ENCODE results near the gene RRN3. TPM values are rescaled to one million over a fixed set of nuclear protein-coding genes. Genes with fewer than 3 reads are reported as not detected.
"Not testable (repeated sequence)": the region's sequence is repeated elsewhere in the genome, so short reads cannot be mapped to it uniquely, and the experiment has no call there.

Gene RRN3
- total and polyA plus RNA-seq, 9 of the 15 experiments (the other 6 are each of a cell fraction or from before 2014, with no cell fraction given) = 22.2 to 49.5 (median 28.4) TPM

DNA sequence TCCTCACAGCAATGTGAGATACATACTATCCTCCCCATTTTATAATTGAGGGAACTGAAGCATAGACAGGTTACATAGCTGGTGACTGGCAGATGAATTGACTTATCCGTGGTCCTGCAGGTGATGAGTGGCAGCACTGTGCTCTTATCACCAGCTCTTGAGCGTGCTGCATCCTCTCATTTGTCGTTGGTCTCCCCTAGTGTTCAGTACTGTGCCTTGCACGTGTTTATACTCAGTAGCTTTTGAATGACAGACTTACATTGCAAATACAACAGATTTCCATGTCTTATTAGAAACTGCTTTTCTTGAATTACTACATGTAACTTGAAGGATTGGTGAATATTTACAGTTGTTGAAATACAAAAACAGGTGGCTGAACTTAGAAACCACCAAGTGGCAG lies 71.9 kb downstream of the RRN3 start (continued):
- TF ChIP-seq SP2 (IDR thresholded peaks at IDR 0.05; ENCODE audit: extremely low read depth, low read depth, low read length, poor library complexity, severe bottlenecking) = peak; percentile 29
- peak in 1 of 2 experiments; percentile 71; a peak in 2 of 4 replicates for TF ChIP-seq RAD21 (CRISPR knock-in tag; conservative IDR thresholded peaks at IDR 0.05 in 1 of 2, IDR thresholded peaks at IDR 0.05 in 1 of 2)
- TF ChIP-seq CEBPZ (IDR thresholded peaks at IDR 0.05; ENCODE audit: borderline replicate concordance, low read depth, low read length) = peak; percentile 37; the same call in 1 of the 2 replicates
- TF ChIP-seq, protein P1, sequence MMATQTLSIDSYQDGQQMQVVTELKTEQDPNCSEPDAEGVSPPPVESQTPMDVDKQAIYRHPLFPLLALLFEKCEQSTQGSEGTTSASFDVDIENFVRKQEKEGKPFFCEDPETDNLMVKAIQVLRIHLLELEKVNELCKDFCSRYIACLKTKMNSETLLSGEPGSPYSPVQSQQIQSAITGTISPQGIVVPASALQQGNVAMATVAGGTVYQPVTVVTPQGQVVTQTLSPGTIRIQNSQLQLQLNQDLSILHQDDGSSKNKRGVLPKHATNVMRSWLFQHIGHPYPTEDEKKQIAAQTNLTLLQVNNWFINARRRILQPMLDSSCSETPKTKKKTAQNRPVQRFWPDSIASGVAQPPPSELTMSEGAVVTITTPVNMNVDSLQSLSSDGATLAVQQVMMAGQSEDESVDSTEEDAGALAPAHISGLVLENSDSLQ (IDR thresholded peaks at IDR 0.05) = peak; percentile 97
- TF ChIP-seq, protein P2, sequence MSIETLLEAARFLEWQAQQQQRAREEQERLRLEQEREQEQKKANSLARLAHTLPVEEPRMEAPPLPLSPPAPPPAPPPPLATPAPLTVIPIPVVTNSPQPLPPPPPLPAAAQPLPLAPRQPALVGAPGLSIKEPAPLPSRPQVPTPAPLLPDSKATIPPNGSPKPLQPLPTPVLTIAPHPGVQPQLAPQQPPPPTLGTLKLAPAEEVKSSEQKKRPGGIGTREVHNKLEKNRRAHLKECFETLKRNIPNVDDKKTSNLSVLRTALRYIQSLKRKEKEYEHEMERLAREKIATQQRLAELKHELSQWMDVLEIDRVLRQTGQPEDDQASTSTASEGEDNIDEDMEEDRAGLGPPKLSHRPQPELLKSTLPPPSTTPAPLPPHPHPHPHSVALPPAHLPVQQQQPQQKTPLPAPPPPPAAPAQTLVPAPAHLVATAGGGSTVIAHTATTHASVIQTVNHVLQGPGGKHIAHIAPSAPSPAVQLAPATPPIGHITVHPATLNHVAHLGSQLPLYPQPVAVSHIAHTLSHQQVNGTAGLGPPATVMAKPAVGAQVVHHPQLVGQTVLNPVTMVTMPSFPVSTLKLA (conservative IDR thresholded peaks at IDR 0.05) = peak in 1 of 2 experiments; percentile 43; a peak in 2 of 4 replicates
- TF ChIP-seq MAX (CRISPR knock-in tag; IDR thresholded peaks at IDR 0.05) = peak; percentile 29; the same call in 1 of the 2 replicates
- peak; percentile 53 for TF ChIP-seq CREM (IDR thresholded peaks at IDR 0.05; ENCODE audit: low read depth)
- not testable (repeated sequence) for TF ChIP-seq CREB1 (IDR thresholded peaks at IDR 0.05)
- TF ChIP-seq CREB1 (CRISPR knock-in tag; IDR thresholded peaks at IDR 0.05) = 0 out of 2 replicates have a peak, but pooled peaks have one; percentile 24

- intact Hi-C loops (cut with micrococcal nuclease); CTCF ChIA-PET (ENCODE audit: low intra/inter-chr PET ratio); BruUV-seq (replicated peaks): not testable (repeated sequence)
Measured at GRCh38 chr16:15021429-15021828, 72.6 kb downstream of the RRN3 start.

More at GRCh38 chr16:15021429-15021828, 72.6 kb downstream of the RRN3 start:
- ATAC-seq; H3K27ac ChIP-seq (ENCODE audit: extremely low read depth, low read depth, low read length); H3K4me3 ChIP-seq; POLR2A ChIA-PET; DNase-seq (ENCODE audit: extremely low read depth in 1 of 4, low spot score in 3 of 4); H3K27me3 ChIP-seq (ENCODE audit: control insufficient read depth in 2 of 2, insufficient read depth in 2 of 2, low read length in 2 of 2); H3K9me3 ChIP-seq (replicated peaks; ENCODE audit: control insufficient read depth, insufficient read depth, low read depth, low read length); H3K4me2 ChIP-seq (ENCODE audit: insufficient read depth, low read length); H3K9me1 ChIP-seq (ENCODE audit: control insufficient read depth, insufficient read depth, low read length); H3K79me2 ChIP-seq (ENCODE audit: control insufficient read depth, insufficient read depth, low read length); H2AFZ ChIP-seq (ENCODE audit: low read depth, low read length); H3K9ac ChIP-seq (ENCODE audit: insufficient read depth in 1 of 2, low read depth in 2 of 2, low read length in 2 of 2); H3K4me1 ChIP-seq (replicated peaks in 1 of 2; ENCODE audit: control insufficient read depth in 2 of 2, insufficient read depth in 2 of 2, low read length in 2 of 2); in situ Hi-C loops (cut with MboI); H4K20me1 ChIP-seq (replicated peaks; ENCODE audit: control insufficient read depth, insufficient read depth, low read length): not testable (repeated sequence)
- FAIRE-seq = peak; percentile 42
- H3K36me3 ChIP-seq (ENCODE audit: control insufficient read depth, insufficient read depth, low read length) = peaks cover 64% of the 10 kb centered on the region
- 87% methylated on average over 7 of the region's 7 CpGs for WGBS (ENCODE audit: insufficient coverage, low coverage, missing lambda C conversion rate)
